Stomach (tissue), 19 donors: ENCODE results near the gene SCARF1. TPM values are rescaled to one million over a fixed set of nuclear protein-coding genes. Genes with fewer than 3 reads are reported as not detected.
"Not testable (repeated sequence)": the region's sequence is repeated elsewhere in the genome, so short reads cannot be mapped to it uniquely, and the experiment has no call there.

ENCODE experiments used
- DNase-seq, 2 donors: peaks; one replicate each; pipeline versions ENCODE4 v3.0.0 to v3.0.0-alpha.2; 2013 to 2019
- H3K27ac ChIP-seq, 5 donors: fragments of 200-600 bp in 4 of 5; sonication (generic) in 4 of 5; one replicate each; pipeline ENCODE4 v1.5.1; 2013 to 2019; ENCODE audit warnings: mild to moderate bottlenecking in 1 of 5, moderate library complexity in 1 of 5
- H3K27me3 ChIP-seq, 3 donors: fragments of 200-600 bp; sonication (generic); one replicate each; pipeline ENCODE4 v1.5.1; 2017 to 2019; ENCODE audit warnings: mixed run types in 1 of 3
- H3K36me3 ChIP-seq, 4 donors: fragments of 200-600 bp; sonication (generic); 1 replicate in 3 of 4; 2 replicates in 1 of 4; pipeline ENCODE4 v1.5.1; 2016 to 2019
- H3K4me1 ChIP-seq, 4 donors: fragments of 200-600 bp; sonication (generic); one replicate each; pipeline ENCODE4 v1.5.1; 2016 to 2019
- H3K4me3 ChIP-seq, 4 donors: fragments of 200-600 bp; sonication (generic) in 3 of 4; one replicate each; pipeline ENCODE4 v1.5.1; 2016 to 2019; ENCODE audit warnings: mild to moderate bottlenecking in 1 of 4
- H3K9me3 ChIP-seq, 4 donors: fragments of 200-600 bp; sonication (generic); one replicate each; pipeline ENCODE4 v1.5.1; 2016 to 2019
- EP300 ChIP-seq: sonication (generic); formaldehyde crosslinking; IDR thresholded peaks from one replicate; pipeline ENCODE4 v1.6.1; 2017; ENCODE audit warnings: antibody characterized with exemption
- POLR2A ChIP-seq, 4 donors: fragments of 450-650 bp; IDR thresholded peaks; one replicate each; pipeline ENCODE4 v1.6.1; 2016; ENCODE audit warnings: antibody characterized with exemption in 4 of 4, control low read depth in 2 of 4, mild to moderate bottlenecking in 1 of 4, moderate library complexity in 1 of 4
- POLR2AphosphoS5 ChIP-seq, 3 donors: sonication (generic); formaldehyde crosslinking; IDR thresholded peaks; one replicate each; pipeline ENCODE4 v1.6.1; 2016; ENCODE audit warnings: antibody characterized with exemption in 3 of 3
- WGBS, 5 donors: extraction: QIAGEN DNeasy Blood & Tissue Kit in 3 of 5; methylation state at CpG; one replicate each; pipeline versions ENCODE4 v1.1.5 to v1.1.7; 2013 to 2018; 5-methylcytosine and 5-hydroxymethylcytosine counted together
- intact Hi-C: fragments of 100-400 bp; cut with DNase I; formaldehyde crosslinking; loops from one replicate; pipeline ENCODE4 v1.15.1; 2023; ENCODE audit warnings: low total_unique reads
- long read RNA-seq, 10 donors: transcript quantifications; one replicate each; lab custom pipeline, GENCODE V29; 2026
- polyA plus RNA-seq, 3 donors: library from polyadenylated mRNA; stranded (reverse); fragments of 200-250 nt; gene quantifications; one replicate each; pipeline ENCODE4 v1.2.3, GENCODE V29; 2013
- total RNA-seq, 5 donors: library from RNA; depleted of rRNA; stranded (reverse); fragments of >200 nt; gene quantifications; one replicate each; pipeline versions ENCODE4 v1.1.0 to v1.2.3, GENCODE V29; 2014 to 2016
- TF ChIP-seq, protein P1 (sequence below), 7 experiments: fragments of 450-650 bp in 4 of 7; fragments of 200-600 bp in 3 of 7; sonication (generic) in 3 of 7; IDR thresholded peaks; one replicate each; pipeline ENCODE4 v1.5.1; 2016 to 2019; ENCODE audit warnings: antibody characterized with exemption in 7 of 7, control low read depth in 2 of 7, mild to moderate bottlenecking in 1 of 7
- donor health status: healthy with polysubstance abuse.
- donor health status: Bipolar disorder and iron deficiency.
- donor health status: healthy.

The SCARF1 gene, protein sequence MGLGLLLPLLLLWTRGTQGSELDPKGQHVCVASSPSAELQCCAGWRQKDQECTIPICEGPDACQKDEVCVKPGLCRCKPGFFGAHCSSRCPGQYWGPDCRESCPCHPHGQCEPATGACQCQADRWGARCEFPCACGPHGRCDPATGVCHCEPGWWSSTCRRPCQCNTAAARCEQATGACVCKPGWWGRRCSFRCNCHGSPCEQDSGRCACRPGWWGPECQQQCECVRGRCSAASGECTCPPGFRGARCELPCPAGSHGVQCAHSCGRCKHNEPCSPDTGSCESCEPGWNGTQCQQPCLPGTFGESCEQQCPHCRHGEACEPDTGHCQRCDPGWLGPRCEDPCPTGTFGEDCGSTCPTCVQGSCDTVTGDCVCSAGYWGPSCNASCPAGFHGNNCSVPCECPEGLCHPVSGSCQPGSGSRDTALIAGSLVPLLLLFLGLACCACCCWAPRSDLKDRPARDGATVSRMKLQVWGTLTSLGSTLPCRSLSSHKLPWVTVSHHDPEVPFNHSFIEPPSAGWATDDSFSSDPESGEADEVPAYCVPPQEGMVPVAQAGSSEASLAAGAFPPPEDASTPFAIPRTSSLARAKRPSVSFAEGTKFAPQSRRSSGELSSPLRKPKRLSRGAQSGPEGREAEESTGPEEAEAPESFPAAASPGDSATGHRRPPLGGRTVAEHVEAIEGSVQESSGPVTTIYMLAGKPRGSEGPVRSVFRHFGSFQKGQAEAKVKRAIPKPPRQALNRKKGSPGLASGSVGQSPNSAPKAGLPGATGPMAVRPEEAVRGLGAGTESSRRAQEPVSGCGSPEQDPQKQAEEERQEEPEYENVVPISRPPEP
- total RNA-seq (100 to 1,000 TPM in 1 of 5 donors, 10 to 100 TPM in 2, 1 to 10 TPM in 2; 4.1 to 119 (median 53.1) TPM), polyA plus RNA-seq (1 to 10 TPM; 1.4 to 2.7 (median 2.0) TPM)
- long read RNA-seq, donor 1, partial matches to known transcripts, result 0 of 1 reads
- long read RNA-seq, donor 1, other reads (novel, unspliced or antisense), result 0 of 1 reads
- long read RNA-seq, donor 2, partial matches to known transcripts, result 0 of 1 reads
- long read RNA-seq, donor 2, other reads (novel, unspliced or antisense), result 0 of 1 reads
- long read RNA-seq, donor 3, result 0 reads
- long read RNA-seq, donor 4, result 0 reads
- long read RNA-seq, donor 5, result 0 reads
- long read RNA-seq, donor 6, partial matches to known transcripts, result 0 of 4 reads
- long read RNA-seq, donor 6, other reads (novel, unspliced or antisense), result 0 of 4 reads
- long read RNA-seq, donor 7, result 0 reads
- long read RNA-seq, donor 8, result 0 reads
- long read RNA-seq, donor 9, result 0 reads
- long read RNA-seq, donor 10, result 0 reads

DNA sequence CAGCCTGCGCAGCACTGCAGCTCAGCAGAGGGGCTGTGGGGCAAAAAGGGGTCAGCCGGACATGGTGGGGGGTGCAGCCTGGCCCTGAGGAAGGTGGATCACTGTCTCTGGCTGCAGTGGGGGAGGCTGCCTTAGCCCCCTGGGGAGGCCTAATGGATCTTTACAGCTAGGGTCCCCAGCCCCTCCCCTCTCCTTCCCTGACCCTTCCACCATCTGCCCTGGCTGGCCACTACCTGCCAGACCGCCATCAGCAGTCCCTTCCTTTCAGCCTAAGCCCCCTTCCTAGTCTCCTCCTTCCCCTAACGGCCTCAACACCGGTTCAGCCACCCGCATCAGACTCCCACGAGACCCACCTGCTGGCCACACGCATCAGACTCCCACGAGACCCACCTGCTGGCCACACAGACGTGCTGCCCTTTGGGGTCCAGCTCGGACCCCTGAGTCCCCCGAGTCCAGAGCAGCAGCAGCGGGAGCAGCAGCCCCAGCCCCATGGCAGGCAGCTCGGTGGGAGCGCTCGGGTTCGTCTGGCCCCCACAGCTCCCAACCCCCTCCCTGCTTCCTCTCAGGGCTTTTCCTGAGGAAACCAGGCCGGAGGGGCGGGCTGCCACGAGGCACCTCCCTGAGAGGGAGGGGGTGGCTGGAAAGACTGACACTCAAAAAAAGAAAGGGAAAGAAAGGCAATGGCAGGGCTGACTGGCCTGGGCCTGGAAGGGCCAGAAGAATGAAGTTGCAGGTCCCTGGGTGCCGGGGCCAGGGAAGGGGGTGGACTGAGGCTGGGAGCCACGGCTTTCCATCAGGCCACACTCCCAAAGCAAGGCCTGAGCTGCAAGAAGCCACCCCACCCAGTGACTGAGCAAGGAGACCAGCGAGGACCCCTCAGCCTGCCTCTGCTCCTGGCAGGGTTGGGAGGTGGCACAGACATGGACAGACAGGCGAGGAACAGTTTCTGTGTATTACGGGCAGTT, at the start of gene SCARF1:
SCARF1 (minus strand) TSS at position 526 of the 965 bp plus-strand sequence; CDS start at position 491, 35 bp downstream.
- TF ChIP-seq POLR2A (IDR thresholded peaks at IDR 0.05) (no peak), EP300 (no peak), POLR2AphosphoS5 (IDR thresholded peaks at IDR 0.05) (peak in 2 of 3 donors; percentile 11 to 17)
- TF ChIP-seq, protein P1, sequence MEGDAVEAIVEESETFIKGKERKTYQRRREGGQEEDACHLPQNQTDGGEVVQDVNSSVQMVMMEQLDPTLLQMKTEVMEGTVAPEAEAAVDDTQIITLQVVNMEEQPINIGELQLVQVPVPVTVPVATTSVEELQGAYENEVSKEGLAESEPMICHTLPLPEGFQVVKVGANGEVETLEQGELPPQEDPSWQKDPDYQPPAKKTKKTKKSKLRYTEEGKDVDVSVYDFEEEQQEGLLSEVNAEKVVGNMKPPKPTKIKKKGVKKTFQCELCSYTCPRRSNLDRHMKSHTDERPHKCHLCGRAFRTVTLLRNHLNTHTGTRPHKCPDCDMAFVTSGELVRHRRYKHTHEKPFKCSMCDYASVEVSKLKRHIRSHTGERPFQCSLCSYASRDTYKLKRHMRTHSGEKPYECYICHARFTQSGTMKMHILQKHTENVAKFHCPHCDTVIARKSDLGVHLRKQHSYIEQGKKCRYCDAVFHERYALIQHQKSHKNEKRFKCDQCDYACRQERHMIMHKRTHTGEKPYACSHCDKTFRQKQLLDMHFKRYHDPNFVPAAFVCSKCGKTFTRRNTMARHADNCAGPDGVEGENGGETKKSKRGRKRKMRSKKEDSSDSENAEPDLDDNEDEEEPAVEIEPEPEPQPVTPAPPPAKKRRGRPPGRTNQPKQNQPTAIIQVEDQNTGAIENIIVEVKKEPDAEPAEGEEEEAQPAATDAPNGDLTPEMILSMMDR (IDR thresholded peaks at IDR 0.05), result no peak
- Histone ChIP-seq H3K27ac (peak within 1 kb of the TSS; percentile 48 to 82 (median 68)), H3K27me3 (no peaks in the 10 kb centered on the region), H3K4me1 (peaks cover 35 to 65% (median 62%) of the 10 kb centered on the region in 4 donors), H3K9me3 (no peaks in the 10 kb centered on the region), H3K36me3 (peaks cover 3 to 7% (median 5%) of the 10 kb centered on the region in 4 donors), H3K4me3 (peak within 1 kb of the TSS; percentile 20 to 60 (median 36))
- WGBS, 5 donors, result 70 to 88% (median 80%) methylated on average over 21 to 25 of the region's 25 CpGs
- intact Hi-C loops, result no loop called here
- peak in 1 of 2 donors; percentile 70 for DNase-seq

DNA sequence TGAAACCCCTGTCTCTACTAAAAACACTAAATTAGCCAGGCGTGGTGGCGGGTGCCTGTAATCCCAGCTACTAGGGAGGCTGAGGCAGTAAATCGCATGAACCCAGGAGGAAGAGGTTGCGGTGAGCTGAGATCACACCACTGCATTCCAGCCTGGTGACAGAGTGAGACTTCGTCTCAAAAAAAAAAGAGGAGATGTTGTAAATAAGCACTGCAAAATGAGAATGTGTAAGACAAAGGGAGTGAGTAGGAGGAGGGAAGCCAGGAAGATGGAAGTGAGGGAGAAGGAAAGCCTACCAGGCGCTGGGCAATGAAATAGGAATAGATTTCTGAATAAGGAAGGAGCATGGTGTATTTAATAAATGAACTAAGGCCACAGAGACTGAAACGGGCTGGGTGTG, 47.8 kb upstream of the SCARF1 start:
- TF ChIP-seq, protein P1 (IDR thresholded peaks at IDR 0.05), result no peak
- no peak for TF ChIP-seq POLR2A (IDR thresholded peaks at IDR 0.05)
- no peak for TF ChIP-seq POLR2AphosphoS5 (IDR thresholded peaks at IDR 0.05)
- TF ChIP-seq EP300, result no peak
- 78 to 94% (median 87%) methylated on average over 7 of the region's 7 CpGs for WGBS, 5 donors
- no peaks in the 10 kb centered on the region for H3K4me1 ChIP-seq
- H3K27ac ChIP-seq, result no peak overlapping the region
- intact Hi-C loops, result no loop called here
- no peaks in the 10 kb centered on the region for H3K27me3 ChIP-seq
- H3K36me3 ChIP-seq, result no peaks in the 10 kb centered on the region
- no peak overlapping the region for H3K4me3 ChIP-seq
- H3K9me3 ChIP-seq, result no peaks in the 10 kb centered on the region
- no peak for DNase-seq

DNA sequence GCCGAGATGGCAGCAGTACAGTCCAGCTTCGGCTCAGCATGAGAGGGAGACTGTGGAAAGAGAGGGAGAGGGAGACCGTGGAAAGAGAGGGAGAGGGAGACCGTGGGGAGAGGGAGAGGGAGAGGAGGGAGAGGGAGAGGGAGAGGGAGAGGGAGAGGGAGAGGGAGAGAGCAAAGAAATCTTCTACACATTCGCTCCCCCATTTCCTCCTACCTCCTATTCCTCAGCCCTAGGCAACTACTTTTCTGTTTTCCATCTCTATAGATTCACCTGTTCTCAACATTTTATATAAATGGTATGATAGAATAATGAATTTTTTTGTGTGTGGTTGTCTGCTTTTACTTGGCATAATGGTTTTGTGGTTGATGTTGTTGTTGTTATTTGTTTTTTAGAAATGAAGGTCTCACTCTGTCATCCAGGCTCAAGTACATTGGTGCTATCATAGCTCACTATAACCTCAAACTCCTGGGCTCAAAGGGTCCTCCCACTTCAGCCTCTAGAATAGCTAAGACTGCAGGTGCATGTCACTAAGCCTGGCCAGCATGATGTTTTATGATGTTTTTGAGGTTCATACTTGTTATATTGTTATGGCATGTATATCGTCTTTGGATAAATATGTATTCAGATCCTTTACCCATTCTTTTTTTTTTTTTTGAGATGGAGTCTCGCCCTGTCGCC, 45.2 kb upstream of the SCARF1 start:
- H3K36me3 ChIP-seq, result no peaks in the 10 kb centered on the region
- 76 to 93% (median 92%) methylated on average over 4 to 7 of the region's 8 CpGs for WGBS, 5 donors
- no peaks in the 10 kb centered on the region for H3K4me1 ChIP-seq
- no peak for DNase-seq
- TF ChIP-seq EP300, result no peak
- TF ChIP-seq, protein P1 (IDR thresholded peaks at IDR 0.05), result no peak
- TF ChIP-seq POLR2A (IDR thresholded peaks at IDR 0.05), result no peak
- no peak for TF ChIP-seq POLR2AphosphoS5 (IDR thresholded peaks at IDR 0.05)
- H3K27me3 ChIP-seq, result no peaks in the 10 kb centered on the region
- H3K9me3 ChIP-seq, result no peaks in the 10 kb centered on the region
- intact Hi-C loops, result no loop called here
- H3K27ac ChIP-seq, result no peak overlapping the region
- no peak overlapping the region for H3K4me3 ChIP-seq

DNA sequence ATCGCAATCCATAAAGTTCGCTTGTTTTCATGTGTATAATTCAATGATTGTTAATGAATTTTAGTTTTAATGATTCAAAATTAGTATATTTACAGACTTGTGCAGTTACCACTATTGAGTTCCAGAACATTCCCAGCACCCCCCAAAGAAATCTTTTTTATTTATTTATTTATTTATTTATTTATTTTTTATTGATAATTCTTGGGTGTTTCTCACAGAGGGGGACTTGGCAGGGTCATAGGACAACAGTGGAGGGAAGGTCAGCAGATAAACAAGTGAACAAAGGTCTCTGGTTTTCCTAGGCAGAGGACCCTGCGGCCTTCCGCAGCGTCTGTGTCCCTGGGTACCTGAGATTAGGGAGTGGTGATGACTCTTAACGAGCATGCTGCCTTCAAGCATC, 42.9 kb upstream of the SCARF1 start:
- H3K27ac ChIP-seq, intact Hi-C loops, H3K9me3 ChIP-seq, DNase-seq, H3K27me3 ChIP-seq, H3K4me3 ChIP-seq, H3K36me3 ChIP-seq: not testable (repeated sequence)
- 71 to 83% (median 77%) methylated on average over 6 of the region's 6 CpGs for WGBS, 5 donors
- H3K4me1 ChIP-seq, result peaks cover 6 to 13% (median 9%) of the 10 kb centered on the region in 4 donors
